Measurements from ENCODE around the gene HSD17B14.

GRCh38 chr19:48835734-48836088 lies 580 bp downstream of the HSD17B14 start:
- TF ChIP-seq CTCF (IDR thresholded peaks at IDR 0.05): peak in 1 of 3 donors; percentile 94
- TF ChIP-seq POLR2A (IDR thresholded peaks at IDR 0.05): no peak
